Subcutaneous adipose tissue (tissue), 4 donors: ENCODE data around the gene RHOBTB3. TPM values are rescaled to one million over a fixed set of nuclear protein-coding genes. Genes with fewer than 3 reads are reported as not detected.

Experiments
- total RNA-seq, 4 donors: library from RNA; depleted of rRNA; stranded (reverse); fragments of >200 nt; gene quantifications; one replicate each; pipeline ENCODE4 v1.1.0, GENCODE V29; 2016
- TF ChIP-seq, protein P1 (sequence below): fragments of 450-650 bp; IDR thresholded peaks from one replicate; pipeline ENCODE4 v1.5.1; 2016; ENCODE audit warnings: low read depth, mild to moderate bottlenecking, control low read depth, antibody characterized with exemption, moderate library complexity

The RHOBTB3 gene
- total RNA-seq, 4 donors from 2014 or later = 131 to 198 (median 148) TPM

DNA sequence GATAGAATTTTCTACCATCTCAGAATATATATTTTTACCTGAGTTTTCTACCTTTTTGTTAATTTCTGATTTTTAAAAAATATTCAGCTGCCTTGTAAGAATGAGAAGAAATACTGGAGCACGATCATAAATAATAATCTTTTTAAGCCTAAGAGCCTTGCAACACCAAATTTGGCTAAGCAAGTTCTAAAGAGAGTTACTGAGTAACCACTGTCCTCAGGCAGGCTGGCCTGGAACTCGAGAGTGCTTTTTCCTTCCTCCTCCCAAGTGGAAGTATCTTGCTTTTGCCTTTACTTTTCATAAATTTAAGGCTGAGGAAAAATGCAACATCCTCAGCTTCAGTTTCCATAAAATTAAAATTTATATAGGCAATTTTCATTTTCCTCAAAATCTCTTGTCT lies 70.4 kb downstream of the RHOBTB3 start:
- TF ChIP-seq, protein P1, sequence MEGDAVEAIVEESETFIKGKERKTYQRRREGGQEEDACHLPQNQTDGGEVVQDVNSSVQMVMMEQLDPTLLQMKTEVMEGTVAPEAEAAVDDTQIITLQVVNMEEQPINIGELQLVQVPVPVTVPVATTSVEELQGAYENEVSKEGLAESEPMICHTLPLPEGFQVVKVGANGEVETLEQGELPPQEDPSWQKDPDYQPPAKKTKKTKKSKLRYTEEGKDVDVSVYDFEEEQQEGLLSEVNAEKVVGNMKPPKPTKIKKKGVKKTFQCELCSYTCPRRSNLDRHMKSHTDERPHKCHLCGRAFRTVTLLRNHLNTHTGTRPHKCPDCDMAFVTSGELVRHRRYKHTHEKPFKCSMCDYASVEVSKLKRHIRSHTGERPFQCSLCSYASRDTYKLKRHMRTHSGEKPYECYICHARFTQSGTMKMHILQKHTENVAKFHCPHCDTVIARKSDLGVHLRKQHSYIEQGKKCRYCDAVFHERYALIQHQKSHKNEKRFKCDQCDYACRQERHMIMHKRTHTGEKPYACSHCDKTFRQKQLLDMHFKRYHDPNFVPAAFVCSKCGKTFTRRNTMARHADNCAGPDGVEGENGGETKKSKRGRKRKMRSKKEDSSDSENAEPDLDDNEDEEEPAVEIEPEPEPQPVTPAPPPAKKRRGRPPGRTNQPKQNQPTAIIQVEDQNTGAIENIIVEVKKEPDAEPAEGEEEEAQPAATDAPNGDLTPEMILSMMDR = no peak

DNA sequence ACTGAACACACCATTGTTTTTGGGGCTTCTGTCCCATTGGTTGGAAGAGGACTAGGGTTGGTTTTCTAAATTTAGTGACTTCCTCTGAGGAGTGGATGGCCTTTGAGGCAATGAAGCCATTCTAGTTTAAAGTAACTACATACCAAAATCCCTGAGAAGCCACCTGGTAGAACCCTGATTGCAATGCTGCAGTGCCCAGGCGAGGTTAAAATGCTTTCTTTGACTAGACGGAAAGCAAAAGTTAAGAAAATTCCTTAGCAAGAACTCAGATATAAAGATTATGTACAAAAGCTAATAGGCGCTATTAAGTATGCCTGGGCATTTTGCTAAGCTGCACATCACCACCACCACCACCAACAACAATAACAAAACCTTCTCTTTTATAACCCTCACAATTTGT lies 70.8 kb downstream of the RHOBTB3 start:
- TF ChIP-seq, protein P1 = no peak

DNA sequence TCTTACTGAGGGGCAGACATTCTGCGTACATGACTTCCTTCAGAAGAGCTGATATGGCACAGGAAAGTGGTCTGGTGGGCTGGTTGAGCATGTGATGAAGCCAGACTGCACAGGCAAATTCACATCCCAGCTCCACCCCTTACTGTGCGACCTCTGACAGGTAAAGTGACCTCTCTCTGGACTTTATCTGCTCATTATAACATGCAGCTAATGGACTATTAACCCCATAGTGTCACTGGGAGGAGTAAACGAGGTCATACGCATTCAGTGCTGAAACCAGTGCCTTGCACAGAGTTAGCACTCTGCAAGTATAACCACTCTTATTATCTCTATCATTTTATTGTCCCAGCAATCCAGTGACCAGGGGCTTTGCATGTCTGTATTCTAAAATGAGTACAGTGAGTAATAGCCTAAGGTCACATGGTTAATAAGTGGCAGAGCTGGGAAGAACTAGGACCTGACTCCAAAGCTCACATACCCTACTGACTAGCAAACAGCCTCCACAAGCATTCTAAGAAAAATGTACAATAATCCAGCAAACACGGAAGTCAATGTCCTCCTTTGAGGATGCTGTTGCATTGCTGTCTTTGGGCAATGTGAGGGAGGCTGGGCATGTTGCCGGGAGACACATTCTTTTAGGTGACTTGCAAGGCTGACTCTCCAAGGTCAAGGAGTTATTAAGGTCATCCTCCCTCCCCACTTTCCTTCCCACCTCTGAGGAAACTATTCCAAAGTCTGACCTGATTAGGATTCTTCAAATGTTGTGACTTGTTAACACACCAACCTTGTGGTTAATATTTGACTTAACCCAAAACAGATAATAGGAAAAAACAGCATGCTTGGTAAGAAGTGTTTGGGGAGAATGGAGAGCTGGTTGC lies 72.4 kb downstream of the RHOBTB3 start:
- TF ChIP-seq, protein P1 = no peak

DNA sequence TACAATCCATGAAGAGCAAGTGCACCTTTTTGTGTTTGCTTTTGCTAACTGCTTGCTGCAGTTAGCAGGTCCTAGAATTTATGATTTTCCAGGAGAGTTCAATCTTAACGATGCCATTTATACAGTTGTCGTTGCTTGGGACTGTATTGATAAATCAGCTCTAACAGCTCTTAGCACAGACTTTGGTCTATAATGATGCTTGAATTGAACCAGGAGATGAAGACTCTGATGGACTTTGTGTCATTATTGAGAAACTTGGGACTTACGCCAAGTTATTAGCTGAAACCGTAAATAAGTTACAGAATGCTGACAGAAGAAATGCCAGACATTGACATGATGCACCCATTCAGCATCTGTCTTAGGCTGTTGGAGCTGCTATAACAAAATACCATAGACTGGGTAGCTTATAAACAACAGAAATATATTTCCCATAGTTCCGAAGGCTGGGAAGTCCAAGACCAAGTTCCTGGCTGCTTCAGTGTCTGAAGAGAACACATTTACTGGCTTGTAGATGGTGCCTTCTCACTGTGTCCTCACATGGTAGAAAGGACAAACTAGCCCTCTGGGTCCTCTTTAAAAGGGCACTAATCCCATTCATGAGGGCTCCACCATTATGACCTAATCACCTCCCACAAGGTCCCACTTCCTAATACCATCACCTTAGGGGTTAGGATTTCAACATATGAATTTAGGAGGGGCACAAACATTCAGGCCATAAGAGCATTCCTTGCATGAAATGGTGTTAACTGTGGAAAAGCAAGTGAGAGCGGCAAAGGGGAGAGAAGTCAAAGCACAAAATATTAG lies 73.8 kb downstream of the RHOBTB3 start:
- TF ChIP-seq, protein P1 = no peak

DNA sequence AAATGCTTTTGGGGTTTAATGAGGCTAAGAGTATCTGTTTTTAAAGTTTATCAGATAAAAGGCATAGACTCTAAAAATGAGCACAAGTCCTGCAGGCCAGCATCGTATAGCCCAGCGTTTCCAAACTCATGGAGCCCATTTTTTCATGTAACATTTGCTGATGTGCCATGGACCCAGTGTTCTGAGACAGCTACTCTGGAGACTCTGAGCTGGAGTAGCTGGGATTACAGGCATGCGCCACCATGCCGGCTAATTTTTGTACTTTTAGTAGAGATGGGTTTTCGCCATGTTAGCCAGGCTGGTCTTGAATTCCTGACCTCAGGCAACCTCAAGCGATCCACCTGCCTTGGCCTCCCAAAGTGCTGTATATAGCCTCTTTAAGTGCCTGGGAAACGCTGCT lies 75.6 kb downstream of the RHOBTB3 start:
- TF ChIP-seq, protein P1 = no peak

DNA sequence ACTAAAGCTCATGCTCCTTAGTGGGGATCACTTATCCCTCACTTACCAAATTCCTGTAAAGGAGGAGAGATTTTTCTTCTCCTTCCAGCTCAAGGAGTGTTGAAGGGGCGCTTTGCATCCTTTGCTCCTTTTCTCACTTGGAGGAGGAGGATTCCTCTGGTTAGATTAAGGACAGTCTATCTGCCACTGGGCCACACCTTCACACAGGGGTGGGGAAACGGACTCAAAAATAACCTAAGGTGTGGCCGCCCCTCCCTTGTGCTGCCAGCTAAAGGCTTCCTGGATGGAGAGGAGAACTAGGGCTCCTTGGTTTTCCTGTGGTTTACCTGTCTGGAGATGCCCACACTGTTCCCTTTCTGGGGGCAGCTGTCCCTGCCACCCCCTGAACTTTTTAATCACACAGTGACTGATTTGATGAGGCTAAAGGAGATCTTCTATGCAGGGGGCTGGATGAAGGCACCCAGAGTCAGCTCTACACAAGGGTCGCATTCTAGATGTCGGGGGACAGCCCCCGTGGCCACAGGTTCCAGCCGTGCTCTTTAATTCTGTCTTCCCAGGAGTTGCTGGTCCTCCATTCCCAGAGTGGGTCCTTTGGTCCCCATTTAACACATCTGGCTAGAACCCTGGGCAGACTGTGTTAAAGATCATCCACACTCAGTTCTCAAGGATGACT lies 77.0 kb downstream of the RHOBTB3 start:
- TF ChIP-seq, protein P1 = no peak
